ENCODE data around the gene HDGFL3.
"Not testable (repeated sequence)": the region's sequence is repeated elsewhere in the genome, so short reads cannot be mapped to it uniquely, and the experiment has no call there.

HDGFL3 gene

DNA sequence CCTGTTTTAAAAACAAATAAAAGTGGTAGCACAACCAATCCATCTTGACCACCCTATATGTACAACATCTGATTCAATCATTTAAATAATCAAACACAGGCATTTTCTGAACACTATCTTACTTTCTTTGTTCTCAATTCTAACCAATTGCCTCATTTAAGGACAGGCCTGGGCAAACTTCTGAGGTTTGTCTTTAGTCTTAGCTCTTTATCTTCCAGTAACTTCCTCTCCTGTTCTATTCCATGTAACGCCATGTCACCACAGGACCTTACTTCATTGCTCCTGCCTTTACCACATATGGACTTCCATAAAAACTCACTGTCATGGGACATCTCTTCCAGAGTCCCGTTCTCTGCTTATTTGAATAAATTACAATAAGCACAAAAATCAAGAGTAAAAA is 14.9 kb downstream of the HDGFL3 start:
- no peak for DNase-seq

DNA sequence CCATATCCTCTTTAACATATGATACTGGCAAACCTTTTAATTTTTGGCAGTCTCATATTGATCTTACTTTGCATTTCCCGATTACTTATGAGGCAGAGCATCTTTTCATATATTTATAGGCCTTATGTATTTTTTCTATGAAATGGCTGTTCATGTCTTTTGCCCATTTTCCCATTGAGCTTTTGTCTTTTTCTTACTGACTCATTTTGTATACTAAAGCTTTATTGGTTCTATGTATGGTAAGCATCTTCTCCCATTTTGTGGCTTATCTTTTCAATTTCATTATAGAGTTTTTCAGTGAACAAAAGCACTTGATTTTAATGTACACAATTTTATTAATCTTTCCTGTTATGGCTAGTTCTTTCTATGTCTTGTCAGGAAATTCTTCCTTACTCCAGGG is 17.2 kb downstream of the HDGFL3 start:
- no peak for DNase-seq

DNA sequence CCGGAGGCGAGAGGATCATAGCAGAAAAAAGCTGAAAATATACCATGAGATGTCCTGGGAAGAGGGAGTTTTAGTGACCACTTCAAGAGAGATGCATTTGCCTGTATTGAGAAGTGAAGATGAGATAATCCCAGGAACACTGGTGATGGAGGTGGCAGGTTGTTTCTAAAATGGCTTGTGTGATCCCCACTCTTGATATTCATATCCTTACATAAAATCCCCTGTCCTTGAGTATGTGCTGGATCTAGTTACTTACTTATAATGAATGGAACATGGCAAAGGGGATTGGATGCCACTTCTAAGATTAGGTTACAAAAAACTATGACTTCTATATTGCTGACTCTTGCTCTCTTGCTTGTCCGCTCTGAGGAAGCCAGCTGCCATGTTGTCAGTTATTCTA is 22.1 kb downstream of the HDGFL3 start:
- no peak for DNase-seq

DNA sequence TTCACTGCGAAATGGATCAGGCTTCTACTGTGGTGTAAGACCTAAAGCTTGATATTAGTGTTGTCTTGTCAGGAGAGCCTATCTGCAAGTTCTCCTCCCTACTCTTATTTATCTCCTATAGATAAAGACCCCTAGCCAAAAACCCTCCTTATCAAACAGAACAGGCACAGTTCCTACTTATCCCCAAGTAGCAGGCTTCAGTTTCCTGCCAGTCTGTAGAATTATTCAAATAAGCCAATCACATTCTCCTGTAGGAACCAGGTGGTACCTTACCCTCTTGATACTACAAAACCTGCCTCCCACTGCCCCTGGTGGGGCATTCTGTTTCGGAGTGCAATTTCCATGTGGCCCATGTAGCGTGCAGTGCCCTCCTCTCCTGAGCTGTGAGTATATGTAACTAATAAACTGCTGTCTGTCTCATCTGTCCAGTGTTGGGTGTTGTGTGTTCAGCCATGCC is 28.7 kb downstream of the HDGFL3 start:
- DNase-seq: no peak

DNA sequence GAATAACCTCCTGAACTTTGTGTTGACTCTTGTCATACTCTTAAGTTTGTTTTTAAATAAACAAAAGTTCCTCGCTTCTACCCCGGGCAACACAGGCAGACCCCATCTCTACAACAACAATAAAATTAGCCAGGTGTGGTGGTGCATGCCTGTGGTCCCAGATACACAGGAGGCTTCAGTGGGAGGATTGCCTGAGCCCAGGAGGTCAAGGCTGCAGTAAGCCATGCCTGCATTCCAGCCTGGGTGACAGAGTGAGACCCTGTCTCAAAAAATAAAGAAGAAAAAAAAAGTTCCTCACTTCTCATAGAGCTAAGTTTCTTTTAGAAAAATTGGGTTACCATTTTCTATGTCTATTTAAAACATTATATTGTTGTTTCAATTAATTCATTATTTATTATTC is 29.2 kb downstream of the HDGFL3 start:
- no peak for DNase-seq

DNA sequence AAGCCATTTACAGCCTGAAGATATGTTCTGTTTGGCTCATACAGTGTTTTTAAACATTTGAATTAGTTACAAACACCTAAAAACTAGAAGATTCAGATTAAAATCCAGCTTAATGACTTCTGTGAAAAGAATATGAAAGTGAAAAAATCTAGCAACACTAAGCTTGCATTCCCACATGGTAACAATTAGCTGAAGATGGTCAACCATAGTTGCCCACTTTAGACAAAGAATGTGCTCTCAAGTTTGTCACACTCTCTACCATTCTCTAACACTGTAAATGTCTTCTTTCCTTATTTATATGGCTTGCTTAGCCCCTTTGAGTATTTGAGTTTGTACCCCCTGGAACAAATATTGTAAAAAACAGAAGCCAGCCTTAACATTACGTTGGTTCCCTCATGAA is 32.7 kb downstream of the HDGFL3 start:
- no peak for DNase-seq

DNA sequence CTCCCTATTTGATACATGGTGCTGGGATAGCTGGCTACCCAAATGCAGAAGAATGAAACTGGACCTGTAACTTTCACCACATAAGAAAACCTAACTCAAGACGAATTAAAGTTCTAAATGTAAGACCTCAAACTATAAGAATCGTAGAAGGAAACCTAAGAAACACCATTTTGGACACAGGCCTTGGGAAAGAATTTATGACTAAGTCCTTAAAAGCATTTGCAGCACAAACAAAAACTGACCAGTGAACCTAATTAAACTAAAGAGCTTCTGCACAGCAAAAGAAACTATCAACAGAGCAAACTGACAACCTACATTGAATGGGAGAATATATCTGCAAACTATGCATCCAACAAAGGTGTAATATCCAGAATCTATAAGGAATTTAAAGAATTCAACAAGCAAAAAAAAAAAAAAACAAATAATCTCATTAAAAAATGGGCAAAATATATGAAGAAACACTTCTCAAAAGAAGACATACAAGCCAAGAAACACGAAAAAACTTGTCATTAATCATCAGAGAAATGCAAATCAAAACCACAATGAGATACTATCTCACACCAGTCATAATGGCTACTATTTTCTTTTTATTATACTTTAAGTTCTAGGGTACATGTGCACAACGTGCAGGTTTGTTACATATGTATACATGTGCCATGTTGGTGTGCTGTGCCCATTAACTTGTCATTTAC is 37.0 kb downstream of the HDGFL3 start:
- no peak for DNase-seq

DNA sequence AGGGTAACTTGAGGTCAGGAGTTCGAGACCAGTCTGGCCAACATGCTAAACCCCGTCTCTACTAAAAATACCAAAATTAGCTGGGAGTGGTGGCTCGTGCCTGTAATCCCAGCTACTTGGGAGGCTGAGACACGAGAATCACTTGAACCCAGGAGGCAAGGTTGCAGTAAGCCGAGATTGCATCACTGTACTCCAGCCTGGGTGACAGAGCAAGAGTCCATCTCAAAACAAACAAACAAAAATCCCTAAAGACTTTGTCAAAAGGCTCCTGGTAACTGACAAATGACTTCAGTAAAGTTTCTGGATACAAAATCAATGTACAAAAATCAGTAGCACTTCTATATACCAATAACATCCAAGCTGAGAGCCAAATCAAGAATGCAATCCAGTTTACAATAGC is 38.0 kb downstream of the HDGFL3 start:
- DNase-seq: not testable (repeated sequence)

DNA sequence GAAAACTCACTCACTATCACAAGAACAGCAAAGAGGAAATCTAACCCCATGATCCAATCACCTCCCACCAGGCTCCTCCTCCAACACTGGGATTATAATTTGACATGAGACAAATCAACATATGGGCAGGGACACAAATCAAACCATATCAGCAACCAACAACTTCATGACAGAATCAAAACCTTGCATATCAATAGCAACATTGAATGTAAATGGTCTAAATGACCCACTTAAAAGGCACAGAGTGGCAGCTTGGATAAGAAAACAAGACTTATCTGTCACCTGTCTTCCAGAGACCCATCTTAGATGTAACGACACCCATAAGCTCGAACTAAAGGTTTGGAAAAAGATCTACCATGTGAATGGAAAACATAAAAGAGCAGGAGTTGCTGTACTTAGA is 40.8 kb downstream of the HDGFL3 start:
- no peak for DNase-seq

DNA sequence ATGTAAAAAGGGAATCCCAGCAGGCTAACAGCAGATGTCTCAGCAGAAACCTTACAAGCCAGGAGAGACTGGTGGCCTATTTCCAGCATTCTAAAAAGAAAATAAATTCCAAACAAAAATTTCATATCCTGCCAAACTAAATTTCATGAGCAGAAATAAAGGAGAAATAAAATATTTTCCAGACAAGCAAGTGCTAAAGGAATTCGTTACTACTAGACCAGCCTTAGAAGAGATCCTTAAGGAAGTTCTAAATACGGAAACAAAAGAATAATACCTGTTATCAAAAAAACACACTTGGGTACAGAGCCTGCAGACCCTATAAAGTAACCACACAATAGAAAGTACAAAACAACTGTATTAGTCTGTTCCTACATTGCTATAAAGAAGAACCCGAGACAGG is 41.4 kb downstream of the HDGFL3 start:
- no peak for DNase-seq

DNA sequence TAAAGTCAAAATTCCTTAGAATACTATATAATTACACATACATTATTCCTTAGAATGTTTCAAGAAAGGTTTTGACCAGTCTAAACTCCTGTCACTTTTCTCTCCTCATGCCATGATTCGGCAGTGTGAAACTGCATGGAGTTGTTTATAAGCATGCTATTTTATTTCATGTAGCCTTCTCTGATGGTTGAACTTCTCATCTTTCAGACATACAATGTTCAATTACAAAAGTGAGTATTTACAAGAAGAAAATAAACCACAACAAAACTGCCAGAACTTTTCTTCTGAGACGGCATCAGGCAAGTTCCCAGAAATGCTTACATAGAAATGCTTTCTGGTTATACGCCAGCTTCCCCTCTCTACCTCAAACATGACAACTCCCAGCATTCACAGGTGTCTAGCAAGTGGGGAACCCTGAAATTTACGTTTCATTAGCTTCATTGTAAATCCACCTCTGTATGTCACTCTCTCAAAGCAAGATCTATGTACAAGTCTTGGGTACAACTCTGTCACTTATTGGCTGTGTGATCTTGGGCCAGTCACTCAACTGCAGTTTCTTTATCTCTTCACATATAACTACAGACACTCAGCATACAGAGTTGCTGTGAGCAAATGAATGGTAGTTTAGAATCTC is 42.7 kb downstream of the HDGFL3 start:
- no peak for DNase-seq

DNA sequence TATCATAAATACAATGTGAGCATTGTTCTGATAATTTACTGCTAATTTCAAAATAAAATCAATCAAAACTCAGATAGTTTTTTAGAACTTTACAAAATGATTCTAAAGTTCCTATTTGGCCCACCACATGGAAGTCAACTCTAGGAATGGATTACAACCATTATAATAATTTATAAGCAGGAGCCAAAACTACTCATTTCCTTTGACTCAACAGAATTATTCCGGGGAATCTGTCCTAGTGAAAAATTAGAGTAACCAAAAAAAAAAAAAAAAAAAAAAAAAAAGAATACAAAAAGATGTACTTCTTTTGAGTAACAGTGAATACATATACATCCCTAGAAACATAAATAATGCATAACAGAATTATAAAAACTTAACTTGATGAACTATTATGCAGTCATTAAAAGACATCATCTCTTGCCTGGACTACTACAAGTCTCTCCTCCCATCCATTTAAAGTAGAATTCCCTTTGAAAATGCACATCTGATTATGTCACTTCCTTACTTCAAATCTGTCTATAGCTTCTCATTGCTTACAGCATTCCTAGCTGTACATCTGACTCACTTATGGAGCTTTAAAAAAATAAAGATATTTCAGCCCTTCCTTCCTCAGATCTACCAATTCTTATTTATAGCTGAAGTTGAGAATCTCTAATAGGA is 43.4 kb downstream of the HDGFL3 start:
- no peak for DNase-seq

DNA sequence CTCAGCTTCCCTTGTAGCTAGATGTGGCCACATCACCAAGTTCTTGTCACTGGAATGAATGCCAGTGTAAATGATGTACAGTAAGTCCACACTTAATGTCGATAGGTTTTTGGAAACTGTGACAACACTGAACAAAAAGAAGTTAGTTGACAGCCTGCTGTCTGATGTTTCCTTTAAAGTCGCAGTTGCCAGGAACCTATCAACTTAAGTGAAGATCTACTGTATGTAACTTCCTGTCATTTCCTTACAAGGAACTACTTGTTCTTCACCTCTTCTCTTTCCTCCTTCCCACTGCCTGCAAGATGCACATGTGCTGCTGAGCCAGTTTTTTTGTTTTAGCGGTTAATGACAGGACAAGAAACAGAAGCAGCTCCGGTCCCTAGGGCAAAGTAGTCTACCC is 44.6 kb downstream of the HDGFL3 start:
- DNase-seq: no peak

DNA sequence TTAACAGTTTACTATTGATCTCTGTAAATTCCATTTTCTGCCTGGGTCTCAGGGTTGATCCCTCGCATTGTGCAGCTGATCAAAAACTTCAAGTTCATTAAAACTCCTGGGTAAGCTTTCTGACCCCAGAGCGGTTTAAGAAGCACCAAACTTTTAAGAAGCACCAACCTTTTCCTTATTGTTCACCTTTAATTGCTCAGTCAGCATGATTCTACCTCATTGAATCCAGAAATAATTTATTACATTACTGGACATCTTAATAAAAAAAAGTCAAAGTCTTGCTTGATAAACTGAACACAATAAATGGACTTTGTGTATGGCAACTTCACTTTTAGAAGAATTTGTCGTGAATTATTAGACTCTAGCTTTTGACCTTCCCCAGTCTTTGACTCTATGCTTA is 46.9 kb downstream of the HDGFL3 start:
- no peak for DNase-seq

DNA sequence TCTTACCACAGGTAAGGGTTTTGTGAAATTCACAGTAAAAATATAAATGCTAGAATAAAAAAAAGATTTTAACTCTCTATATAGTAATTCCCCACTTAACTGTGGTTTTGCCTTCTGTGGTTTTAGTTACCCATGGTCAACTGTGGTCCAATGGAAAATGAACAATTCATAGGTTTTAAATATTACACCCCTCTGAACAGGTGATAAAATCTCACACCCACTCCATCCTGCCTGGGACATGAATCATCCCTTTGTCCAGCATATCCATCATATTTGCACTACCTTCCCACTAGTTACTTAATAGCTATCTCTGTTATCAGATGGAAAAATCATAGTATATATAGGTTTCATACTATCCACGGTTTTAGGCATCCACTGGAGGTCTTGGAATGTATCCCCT is 49.2 kb downstream of the HDGFL3 start:
- DNase-seq: no peak

DNA sequence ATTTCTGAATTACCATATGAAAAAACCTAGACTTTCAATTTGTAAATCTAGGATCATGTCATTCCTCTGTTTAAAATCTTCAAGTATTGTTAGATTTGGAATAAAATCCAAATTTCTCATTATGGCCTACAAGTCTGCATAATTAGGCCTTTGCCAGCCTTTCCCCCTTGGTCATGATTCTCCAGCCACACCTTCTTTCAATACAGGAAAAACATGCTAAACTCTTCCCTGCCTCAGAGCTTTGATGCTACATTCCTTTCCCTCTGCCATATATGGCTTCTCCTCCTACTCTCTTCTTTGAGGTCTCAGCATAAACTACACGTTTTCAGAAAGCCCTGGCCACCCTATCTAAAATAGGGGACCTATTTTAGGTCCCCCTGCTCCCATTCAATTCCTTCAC is 51.7 kb downstream of the HDGFL3 start:
- DNase-seq: no peak

DNA sequence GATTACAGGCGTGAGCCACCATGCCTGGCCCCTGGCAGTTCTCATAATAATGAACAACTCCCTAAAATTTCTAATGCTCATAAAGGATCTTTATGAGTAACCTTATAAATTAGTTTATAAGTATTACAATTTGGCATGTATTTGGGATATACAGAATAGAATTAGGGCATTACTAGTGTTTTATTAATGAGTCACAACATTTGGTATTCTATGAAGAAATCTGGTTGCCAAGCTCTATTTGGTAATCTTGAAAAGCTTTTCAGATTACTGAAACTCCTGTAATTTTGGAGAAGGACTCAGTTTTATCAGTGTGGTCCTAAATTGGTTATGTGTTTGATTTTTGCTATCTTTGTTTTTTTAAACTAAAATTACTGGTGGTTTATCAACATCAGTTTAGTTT is 54.3 kb downstream of the HDGFL3 start:
- no peak for DNase-seq

DNA sequence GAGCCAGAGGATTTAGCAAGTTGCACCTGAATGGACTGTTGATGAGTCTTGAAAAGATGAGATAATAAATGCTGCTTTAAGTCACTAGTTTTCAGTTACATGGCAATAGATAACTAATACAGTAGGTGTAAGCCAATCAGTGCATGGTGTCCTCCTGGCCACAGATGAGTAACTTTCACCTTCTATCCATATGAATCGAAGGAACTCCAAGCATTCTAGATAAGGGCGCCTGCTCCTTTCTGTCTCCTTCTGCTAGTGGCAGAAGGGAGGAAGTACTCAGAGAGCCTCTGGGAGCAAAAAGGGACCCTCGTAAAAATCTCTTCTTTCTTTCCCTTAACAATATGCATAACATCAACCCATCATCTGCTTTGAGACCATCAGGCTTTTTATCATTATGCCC is 62.9 kb downstream of the HDGFL3 start:
- DNase-seq: no peak

DNA sequence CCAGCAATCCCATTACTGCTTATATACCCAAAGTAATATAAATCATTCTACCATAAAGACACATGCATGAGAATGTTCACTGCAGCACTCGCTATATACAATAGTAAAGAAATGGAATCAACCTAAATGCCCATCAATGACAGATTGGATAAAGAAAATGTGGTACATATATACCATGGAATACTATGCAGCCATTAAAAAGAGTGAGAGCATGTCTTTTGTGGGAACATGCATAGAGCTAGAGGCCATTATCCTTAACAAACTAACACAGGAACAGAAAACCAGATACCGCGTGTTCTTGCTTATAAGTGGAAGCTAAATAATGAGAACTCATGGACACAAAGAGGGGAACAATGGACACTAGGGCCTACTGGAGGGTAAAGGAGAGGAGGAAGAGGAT is 65.5 kb downstream of the HDGFL3 start:
- not testable (repeated sequence) for DNase-seq

DNA sequence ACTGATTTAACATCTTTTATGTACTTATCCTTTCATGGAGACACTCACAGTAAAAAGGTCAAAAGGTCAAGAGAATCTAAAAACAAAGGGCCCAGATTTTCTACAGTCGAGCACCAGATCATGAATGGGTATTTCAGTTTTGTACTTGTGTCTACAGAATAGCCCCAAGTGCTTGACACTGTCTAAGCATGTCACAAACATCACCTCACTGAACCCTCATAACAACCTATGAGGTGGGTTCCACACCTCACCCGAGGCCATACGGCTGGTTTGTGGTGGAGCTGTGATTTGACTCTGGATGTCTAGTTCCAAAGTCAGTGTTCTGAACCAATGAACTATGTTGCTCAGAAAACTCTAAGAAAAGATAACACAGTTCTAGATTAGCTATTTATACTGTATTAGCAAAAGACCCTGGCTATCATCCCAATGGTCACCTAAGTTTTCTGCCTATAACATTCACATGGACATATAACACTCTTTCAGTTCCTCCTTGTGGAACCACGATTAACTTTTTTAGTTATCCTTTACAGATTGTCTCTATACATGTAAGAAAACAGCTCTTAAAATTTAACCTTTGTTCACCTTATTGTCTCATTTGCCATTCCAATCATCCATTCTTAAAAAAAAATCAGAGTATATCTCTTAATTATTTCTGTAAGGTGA is 74.6 kb downstream of the HDGFL3 start:
- DNase-seq: no peak

DNA sequence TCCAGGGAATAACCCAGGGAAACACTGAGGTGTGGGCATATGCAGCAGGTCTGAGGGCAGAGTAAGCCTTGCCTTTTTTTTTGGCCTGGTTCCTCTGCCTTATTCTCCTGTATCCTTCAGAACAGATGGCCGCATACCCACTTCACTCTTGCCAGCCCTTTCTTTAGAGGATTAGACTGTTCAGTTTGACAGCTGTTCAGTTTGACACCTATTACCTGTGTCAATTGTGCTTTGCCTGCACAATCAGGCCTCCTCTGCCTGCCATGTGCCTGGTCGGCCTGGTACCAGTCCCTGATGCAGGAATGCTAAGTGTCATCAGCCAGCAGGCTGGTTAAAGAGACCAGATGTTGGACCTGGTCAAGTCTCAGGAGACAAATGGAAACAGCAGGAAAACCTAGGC is 77.8 kb downstream of the HDGFL3 start:
- peak; percentile 88 for DNase-seq

DNA sequence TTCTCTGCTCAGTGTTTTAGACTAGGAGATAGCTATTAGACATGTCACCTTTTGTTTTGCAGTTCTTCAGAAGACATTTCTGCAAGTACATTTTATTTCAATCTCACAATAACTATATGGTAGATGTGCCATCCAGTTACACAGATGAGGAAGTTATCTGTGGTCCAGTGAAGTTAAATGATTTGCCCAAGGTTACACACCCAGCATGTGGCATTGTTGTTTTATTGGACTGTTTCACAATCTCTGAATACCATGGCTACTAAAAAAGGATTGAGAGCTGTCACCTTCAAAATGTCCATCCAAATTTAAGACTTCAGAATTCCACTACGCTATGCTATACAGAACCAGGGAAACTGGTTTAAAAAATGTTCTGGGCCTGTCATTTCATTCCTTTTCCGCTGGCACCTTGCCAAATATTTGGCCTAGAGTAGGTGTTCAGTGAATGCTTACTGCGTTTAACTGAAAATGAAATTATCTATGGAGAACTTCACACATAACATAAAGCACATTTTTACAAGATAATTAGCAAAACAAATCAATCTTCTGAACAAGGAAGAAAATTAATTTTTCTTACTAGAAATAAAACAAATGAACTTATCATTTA is 80.0 kb downstream of the HDGFL3 start:
- no peak for DNase-seq

DNA sequence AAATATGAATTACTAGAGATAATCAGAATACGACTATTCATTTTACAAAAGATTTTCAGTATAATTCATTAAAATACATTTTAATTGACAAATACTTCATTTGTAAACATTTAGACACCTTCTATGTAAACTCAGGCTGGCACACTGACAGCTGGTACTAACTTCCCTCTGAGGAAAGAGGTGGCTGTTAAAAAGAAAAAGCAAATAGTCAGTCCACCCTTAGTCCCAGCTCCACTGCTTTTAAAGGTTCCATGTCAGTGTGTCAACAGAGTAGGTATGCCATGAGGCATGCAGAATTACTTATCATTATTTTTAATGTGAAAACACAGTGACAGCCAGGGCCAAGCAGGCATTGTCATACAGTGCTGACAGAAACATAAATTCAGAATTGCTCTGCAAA is 84.1 kb downstream of the HDGFL3 start:
- no peak for DNase-seq

Data from NCI-H2171 (cell line).